ENCODE measurements around the gene CARD6. TPM values are rescaled to one million over a fixed set of nuclear protein-coding genes. Genes with fewer than 3 reads are reported as not detected.

The CARD6 gene
- total and polyA plus RNA-seq, 8 donors, result 5.9 to 28.9 (median 6.9) TPM

- Histone ChIP-seq H3K4me1 (peaks cover 0 to 11% of the 10 kb centered on the region in 2 donors), H3K4me3 (no peak overlapping the region), H3K36me3 (no peaks in the 10 kb centered on the region), H3K27ac (peak overlapping the region in 1 of 2 donors; percentile 15), H3K9me3 (no peaks in the 10 kb centered on the region), H3K27me3 (no peaks in the 10 kb centered on the region)
- peak; percentile 68 to 93 for TF ChIP-seq CTCF (IDR thresholded peaks at IDR 0.05)
- peak; percentile 98 for ATAC-seq
- peak in 3 of 4 donors; percentile 50 to 84 (median 73) for DNase-seq
- intact Hi-C loops (cut with DNase I), result no loop called here
These were observed 63.2 kb downstream of the CARD6 start for GRCh38 chr5:40904205-40904993.

GRCh38 chr5:40904994-40905306 lies 63.8 kb downstream of the CARD6 start:
- no peaks in the 10 kb centered on the region for H3K9me3 ChIP-seq
- H3K27me3 ChIP-seq, result no peaks in the 10 kb centered on the region
- ATAC-seq (no peak), DNase-seq (no peak)
- H3K36me3 ChIP-seq, result no peaks in the 10 kb centered on the region
- no peak for TF ChIP-seq CTCF (IDR thresholded peaks at IDR 0.05)
- H3K4me1 ChIP-seq, result peaks cover 0 to 11% of the 10 kb centered on the region in 2 donors
- intact Hi-C loops (cut with DNase I), result no loop called here
- no peak overlapping the region for H3K4me3 ChIP-seq
- H3K27ac ChIP-seq, result peak overlapping the region in 1 of 2 donors; percentile 15

GRCh38 chr5:40906351-40906751 lies 65.2 kb downstream of the CARD6 start:
- no peak for ATAC-seq
- intact Hi-C loops (cut with DNase I), result no loop called here

DNA sequence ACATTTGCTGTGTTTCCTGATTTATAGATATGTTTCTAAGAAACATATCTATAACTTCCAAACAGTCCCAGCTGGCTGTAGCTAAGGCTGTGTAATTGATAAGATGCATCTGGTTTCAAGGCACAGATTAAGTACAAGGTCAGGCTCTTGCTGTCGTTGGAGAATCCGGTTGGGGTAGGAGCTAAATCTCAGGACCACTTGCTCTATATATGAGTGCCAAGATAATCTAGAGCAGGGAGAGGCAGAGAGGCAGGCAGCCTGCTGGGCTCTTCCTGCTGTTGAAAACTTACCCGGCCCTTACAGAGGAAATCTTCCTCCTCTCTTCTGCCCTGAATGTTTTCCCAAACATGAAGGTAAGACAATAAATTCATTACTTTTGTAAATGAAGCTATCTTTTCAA lies 68.1 kb downstream of the CARD6 start, which contains the start of gene C7:
Gene C7, plus strand, starts transcription at position 234 of the 400 bp plus-strand sequence. Its CDS starts 114 bp downstream, at position 348.
- Histone ChIP-seq H3K36me3 (no peaks in the 10 kb centered on the region), H3K27ac (peak within 1 kb of the TSS in 1 of 2 donors; percentile 49), H3K9me3 (no peaks in the 10 kb centered on the region), H3K27me3 (no peaks in the 10 kb centered on the region), H3K4me3 (peak within 1 kb of the TSS; percentile 12 to 25), H3K4me1 (peaks cover 0 to 7% of the 10 kb centered on the region in 2 donors)
- TF ChIP-seq CTCF (IDR thresholded peaks at IDR 0.05), result no peak
- DNase-seq (peak in 2 of 4 donors; percentile 90 to 94), ATAC-seq (peak; percentile 27)
- intact Hi-C loops (cut with DNase I), result no loop called here

More at GRCh38 chr5:40906351-40906751, 65.2 kb downstream of the CARD6 start:
- Histone ChIP-seq H3K4me1 (peaks cover 0 to 11% of the 10 kb centered on the region in 2 donors), H3K27me3 (no peaks in the 10 kb centered on the region), H3K9me3 (no peaks in the 10 kb centered on the region), H3K4me3 (no peak overlapping the region), H3K36me3 (no peaks in the 10 kb centered on the region), H3K27ac (no peak overlapping the region)
- TF ChIP-seq CTCF (IDR thresholded peaks at IDR 0.05), result no peak
- DNase-seq, result no peak

DNA sequence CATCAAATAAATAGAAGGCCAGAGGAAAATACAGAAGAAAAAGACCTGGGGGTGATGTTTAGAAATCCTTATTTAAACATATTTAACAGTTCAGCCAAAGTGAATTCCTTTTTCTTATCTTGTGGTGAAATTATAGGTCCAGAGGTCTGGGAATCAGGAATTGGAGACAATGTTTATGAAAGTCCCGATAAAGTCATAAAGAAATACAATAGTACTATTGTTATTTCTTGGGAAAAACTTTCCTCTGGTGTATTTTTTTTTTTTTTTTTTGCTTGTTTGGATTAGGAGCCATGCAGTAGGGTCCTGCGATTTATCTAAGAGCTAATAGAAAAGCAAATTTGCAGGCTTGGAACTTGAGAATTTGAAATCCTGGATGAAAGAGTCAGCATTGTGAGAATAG lies 68.6 kb downstream of the CARD6 start:
- Histone ChIP-seq H3K4me3 (peak overlapping the region; percentile 12 to 25), H3K27me3 (no peaks in the 10 kb centered on the region), H3K27ac (peak overlapping the region in 1 of 2 donors; percentile 49), H3K4me1 (peaks cover 0 to 5% of the 10 kb centered on the region in 2 donors), H3K36me3 (no peaks in the 10 kb centered on the region), H3K9me3 (no peaks in the 10 kb centered on the region)
- DNase-seq (no peak), ATAC-seq (no peak)
- TF ChIP-seq CTCF (IDR thresholded peaks at IDR 0.05), result no peak
- intact Hi-C loops (cut with DNase I), result no loop called here

Other genes starting within 250 kb of the CARD6 start
- 10 to 100 TPM; 17.1 to 28.4 TPM for gene PTGER4, start 161.5 kb upstream of the CARD6 start, total RNA-seq
- gene PTGER4, start 161.5 kb upstream of the CARD6 start, polyA plus RNA-seq (ENCODE audit: insufficient read length in 6 of 6), result 1 to 10 TPM; 2.0 to 4.2 (median 3.3) TPM
- 10 to 100 TPM; 11.1 to 12.7 TPM for gene TTC33, start 85.4 kb upstream of the CARD6 start, total RNA-seq
- gene TTC33, start 85.4 kb upstream of the CARD6 start, polyA plus RNA-seq (ENCODE audit: insufficient read length in 6 of 6), result 10 to 100 TPM; 29.1 to 41.0 (median 35.1) TPM
- 10 to 100 TPM; 71.6 to 85.7 TPM for gene PRKAA1, start 43.0 kb upstream of the CARD6 start, total RNA-seq
- gene PRKAA1, start 43.0 kb upstream of the CARD6 start, polyA plus RNA-seq (ENCODE audit: insufficient read length in 6 of 6), result 10 to 100 TPM; 71.2 to 82.7 (median 78.4) TPM
- 1,000 to 10,000 TPM in 1 of 2 donors, 100 to 1,000 TPM in 1; 941 to 1,081 TPM for gene RPL37, start 6.1 kb upstream of the CARD6 start, total RNA-seq
- 1,000 to 10,000 TPM; 2,062 to 2,731 (median 2,488) TPM for gene RPL37, start 6.1 kb upstream of the CARD6 start, polyA plus RNA-seq (ENCODE audit: insufficient read length in 6 of 6)
- gene C7, start 68.1 kb downstream of the CARD6 start, total RNA-seq, result 100 to 1,000 TPM; 253 to 376 TPM
- gene C7, start 68.1 kb downstream of the CARD6 start, polyA plus RNA-seq (ENCODE audit: insufficient read length in 6 of 6), result 100 to 1,000 TPM; 383 to 559 (median 521) TPM
- gene MROH2B, start 230.0 kb downstream of the CARD6 start, total RNA-seq, result not detected
- 1 to 10 TPM in 1 of 6 donors, under 1 TPM in 5; 0.20 to 2.7 (median 0.63) TPM for gene MROH2B, start 230.0 kb downstream of the CARD6 start, polyA plus RNA-seq (ENCODE audit: insufficient read length in 6 of 6)

All from left lung (tissue), 10 donors.